Inflammatory macrophage treated with lipopolysaccharide for 4 hours (primary cell): ENCODE measurements around the gene FOXK1.
"Not testable (repeated sequence)": the region's sequence is repeated elsewhere in the genome, so short reads cannot be mapped to it uniquely, and the experiment has no call there.

Source experiments
- DNase-seq: peaks from one replicate; pipeline ENCODE4 v3.0.0-alpha.2; 2020

FOXK1 gene

DNA sequence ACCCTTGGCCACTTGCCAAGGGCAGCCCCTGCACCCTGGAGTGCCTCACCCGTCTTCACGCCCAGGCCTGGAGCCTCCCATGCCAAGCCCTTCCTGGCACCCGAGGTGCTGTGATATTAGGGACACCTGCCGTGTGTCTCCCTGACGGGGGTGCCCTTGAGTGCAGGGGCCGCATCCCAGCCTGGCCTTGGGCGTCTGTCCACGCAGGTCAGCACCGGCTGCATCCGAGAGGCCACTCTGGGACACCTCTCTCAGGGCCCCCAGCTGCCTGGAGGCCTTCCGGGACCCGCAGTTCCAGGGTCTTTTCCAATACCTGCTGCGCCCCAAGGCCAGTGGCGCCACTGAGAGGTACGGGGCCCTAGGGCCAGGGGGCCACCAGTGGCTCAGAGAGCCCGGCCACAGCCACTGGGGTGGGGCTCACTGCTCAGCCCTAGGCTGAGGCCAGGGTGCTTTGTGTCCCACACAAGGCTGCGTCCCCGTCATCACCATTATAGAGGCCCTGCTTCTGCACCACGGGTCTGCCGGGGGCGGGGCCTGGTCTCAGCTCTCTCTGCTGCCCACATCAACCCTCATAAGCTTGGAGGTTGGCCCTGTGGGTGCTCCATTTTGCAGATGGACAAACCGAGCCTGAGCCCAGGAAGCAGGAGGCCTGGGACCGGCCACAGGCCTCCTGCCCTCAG is 106.0 kb downstream of the FOXK1 start:
- no peak for DNase-seq

DNA sequence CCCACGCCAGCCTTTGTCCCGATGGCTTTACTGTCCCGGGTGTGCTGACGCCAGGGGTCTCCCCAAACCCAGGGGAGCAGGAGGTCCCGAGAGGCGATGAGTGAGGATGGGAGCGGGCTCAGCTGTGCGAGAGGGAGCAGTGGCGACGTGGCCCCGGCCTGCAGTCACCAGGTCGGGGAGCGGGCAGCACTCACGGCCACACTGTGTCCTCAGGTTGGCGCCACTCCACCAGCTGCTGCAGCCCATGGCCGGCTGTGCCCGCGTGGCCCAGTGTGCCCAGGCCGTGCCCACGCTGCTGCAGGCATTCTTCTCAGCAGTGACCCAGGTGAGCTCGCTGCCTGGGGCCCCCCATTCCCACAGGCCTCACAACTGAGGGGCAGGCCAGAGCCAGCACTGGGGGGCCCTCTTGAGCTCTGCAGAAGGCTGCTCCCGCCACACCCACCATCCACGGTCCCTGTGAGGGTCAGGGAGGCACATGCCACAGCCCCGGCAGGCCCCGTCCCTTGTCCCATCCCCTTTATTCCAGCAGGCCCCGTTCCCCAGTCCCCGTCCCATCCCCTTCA is 106.6 kb downstream of the FOXK1 start:
- no peak for DNase-seq

GRCh38 chr7:4789194-4790077 is 107.3 kb downstream of the FOXK1 start:
- DNase-seq: no peak

DNA sequence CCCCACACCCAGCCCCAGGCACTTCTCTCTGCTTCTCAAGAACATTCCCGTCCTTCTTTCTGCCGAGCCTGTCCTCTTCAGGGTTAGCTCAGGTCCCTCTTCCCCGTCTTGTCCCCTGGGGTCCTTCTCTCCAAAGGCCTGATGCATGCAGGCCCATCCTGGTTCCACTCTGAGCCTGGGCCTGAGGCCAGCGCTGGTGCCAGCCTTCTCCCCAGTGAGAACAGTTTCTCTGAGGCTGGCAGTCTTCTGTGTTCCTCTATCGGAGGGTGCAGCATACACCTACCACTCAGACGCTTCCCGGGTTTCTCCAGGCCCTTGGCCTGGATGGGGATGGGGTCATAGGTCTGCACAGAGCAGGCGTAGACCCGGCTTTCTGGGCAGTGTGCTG is 108.0 kb downstream of the FOXK1 start:
- DNase-seq: no peak

DNA sequence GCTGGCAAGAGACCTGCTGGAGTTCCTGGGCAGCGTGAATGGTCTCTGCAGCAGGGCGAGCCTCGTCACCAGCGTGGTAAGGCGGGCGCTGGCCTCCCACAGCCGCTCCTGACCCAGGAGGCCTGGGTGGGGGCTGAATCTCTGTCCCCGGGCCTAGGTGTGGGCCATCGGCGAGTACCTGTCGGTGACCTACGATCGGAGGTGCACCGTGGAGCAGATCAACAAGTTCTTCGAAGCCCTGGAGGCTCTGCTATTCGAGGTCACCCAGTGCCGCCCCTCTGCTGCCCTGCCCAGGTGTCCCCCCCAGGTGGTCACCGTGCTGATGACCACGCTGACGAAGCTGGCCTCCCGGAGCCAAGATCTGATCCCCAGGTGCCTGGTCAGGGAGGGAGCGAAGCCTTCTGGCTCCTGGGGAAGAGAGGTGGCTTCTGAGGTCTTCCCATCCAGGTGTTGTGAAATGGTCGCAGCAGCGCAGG is 108.5 kb downstream of the FOXK1 start:
- DNase-seq: no peak

GRCh38 chr7:4791101-4791737 is 109.1 kb downstream of the FOXK1 start:
- no peak for DNase-seq

DNA sequence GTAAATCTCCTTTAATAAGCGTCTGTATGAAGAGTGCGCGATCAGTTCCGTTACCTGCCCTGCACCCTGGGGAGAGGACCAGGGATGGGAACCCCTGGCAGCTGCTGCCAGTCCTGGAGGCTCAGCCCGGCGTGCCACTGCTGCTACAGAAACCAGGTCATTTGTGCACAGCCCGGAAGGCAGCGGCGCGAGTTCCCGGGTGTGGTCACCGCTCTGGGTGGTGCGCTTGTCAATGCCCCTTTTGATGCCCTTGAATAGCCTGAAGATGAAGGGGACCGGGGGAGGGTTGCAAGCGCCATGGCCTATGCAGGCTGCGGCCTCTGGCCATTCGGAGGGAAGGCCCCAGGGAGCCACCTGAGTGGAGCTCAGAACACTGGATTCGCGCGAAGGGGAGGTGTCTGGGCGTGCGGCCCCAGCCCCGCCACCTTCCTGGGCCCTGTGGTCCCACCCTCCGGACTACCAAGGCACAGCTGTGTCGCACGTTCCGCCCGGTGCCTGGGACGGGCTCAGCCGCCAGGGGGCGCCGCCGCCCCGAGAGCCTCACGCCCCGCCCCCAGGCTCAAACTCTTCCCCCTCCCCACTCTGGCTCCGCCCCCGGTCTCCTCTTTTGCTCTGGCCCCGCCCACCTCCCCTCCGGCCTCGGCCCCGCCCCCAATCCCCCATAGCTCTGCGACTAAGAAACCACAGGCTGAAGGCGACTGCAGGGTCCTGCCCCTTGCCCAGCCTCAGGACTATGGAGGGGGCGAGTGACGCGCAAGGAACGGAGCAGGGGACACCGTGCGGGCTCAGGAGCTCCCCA is 109.8 kb downstream of the FOXK1 start:
- peak; percentile 62 for DNase-seq

DNA sequence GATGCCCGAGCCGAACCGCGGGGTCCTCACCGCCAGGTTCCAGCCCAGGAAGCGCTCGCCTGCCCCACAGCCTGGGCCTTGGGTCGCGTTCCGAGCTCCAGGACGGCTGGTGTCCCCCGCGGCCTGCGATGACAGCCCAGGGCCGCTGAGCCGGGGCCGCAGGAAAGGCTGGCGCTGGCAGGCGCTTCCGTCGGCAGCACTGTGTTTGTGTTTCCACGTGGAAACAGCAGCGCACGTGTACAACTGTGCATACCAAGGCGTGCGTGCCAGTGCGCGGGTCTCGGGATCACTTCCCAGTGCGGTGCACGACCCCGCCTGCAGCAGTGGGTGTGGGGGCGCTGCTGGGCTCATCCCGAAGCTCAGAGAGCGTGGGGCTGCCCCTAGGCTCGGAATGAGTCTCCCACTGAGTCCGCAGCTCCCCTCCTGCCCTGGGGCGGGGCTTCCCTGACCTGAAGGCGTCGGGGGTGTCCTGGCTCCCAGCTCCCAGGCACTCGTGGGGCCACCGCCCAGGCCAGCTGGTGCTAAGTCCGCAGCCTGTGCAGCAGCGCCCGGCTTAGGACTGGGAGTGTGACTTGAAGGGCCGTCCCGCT is 110.5 kb downstream of the FOXK1 start:
- no peak for DNase-seq

DNA sequence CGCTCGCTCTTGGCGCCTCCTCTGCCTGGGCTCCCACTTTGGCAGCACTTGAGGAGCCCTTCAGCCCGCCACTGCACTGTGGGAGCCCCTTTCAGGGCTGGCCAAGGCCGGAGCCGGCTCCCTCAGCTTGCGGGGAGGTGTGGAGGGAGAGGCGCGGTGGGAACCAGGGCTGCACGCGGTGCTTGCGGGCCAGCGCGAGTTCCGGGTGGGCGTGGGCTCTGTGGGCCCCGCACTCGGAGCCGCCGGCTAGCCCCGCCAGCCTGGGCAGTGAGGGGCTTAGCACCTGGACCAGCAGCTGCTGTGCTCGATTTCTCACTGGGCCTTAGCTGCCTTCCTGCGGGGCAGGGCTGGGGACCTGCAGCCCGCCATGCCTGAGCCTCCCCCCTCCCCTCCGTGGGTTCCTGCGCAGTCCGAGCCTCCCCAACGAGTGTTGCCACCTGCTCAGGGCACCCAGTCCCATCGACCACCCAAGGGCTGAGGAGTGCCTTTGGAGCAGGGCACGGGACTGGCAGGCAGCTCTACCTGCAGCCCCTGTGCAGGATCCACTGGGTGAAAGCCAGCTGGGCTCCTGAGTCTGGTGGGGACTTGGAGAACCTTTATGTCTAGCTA is 111.4 kb downstream of the FOXK1 start:
- not testable (repeated sequence) for DNase-seq

DNA sequence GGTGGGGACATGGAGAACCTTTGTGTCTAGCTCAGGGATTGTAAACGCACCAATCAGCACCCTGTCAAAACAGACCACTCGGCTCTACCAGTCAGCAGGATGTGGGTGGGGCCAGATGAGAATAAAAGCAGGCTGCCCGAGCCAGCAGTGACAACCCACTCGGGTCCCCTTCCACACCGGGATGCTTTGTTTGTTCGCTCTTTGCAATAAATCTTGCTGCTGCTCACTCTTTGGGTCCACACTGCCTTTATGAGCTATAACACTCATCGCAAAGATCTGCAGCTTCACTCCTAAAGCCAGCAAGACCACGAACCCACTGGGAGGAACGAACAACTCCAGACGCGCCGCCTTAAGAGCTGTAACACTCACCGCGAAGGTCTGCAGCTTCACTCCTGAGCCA is 112.1 kb downstream of the FOXK1 start:
- not testable (repeated sequence) for DNase-seq

DNA sequence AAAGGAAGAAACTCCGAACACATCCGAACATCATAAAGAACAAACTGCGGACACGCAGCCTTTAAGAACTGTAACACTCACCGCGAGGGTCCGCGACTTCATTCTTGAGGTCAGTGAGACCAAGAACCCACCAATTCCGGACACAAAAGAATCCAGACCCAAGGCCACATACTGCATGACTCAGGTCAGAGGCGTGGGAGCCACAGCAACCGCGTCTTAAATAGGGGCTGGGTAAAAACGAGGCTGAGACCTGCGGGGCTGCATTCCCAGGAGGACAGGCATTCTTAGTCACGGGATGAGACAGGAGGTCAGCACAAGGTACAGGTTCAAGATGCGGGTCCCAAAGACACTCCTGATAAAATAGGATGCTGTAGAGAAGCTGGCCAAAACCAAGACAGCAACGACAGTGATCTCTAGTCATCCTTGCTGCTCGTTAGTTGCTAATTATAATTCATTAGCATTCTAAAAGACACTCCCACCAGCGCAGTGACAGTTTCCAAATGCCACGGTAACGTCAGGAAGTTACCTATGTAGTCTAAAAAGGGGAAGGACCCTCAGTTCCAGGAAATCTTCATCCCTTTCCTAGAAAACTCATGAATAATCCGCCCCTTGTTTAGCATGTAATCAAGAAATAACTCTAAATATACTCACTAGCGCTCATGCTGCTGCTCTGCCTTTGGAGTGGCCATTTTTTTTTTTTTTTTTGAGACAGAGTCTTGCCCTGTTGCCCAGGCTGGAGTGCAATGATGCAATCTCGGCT is 112.7 kb downstream of the FOXK1 start:
- DNase-seq: no peak

GRCh38 chr7:4796453-4796852 is 114.4 kb downstream of the FOXK1 start:
- no peak for DNase-seq

DNA sequence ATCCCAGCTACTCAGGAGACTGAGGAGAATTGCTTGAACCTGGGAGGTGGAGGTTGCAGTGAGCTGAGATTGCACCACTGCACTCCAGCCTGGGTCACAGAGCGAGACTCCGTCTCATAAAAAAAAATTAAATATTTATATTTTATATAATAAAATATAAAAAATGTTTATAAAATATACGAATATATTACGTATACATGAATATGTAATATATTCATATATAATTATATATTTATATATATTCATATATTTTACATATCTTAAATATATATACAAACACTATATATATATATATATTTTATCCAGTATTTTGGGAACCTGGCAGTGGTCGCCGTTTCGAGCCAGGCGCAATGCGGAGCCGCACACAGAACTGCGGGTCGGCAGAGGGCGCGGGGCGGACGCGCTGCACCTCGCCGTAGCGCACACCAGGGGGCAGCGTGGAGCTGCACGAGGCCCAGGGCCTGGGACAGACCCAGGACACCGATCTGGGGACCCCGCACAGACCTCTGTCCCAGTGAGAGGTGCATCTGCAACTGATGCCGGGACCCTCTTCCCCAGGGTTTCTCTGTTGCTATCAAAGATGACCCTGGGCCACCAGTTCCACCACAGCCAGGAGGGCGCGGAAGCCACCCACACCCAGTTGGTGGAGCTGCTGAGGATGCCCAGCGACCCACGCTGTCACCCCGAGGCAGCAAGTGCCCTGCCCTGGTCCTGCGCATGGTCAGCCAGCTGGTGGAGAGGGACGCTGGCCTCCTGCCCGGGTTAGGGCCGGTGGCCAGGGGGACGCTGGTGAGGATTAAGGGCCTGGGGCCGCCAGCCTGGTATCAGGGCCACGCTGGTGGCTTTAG is 116.0 kb downstream of the FOXK1 start:
- peak; percentile 43 for DNase-seq

DNA sequence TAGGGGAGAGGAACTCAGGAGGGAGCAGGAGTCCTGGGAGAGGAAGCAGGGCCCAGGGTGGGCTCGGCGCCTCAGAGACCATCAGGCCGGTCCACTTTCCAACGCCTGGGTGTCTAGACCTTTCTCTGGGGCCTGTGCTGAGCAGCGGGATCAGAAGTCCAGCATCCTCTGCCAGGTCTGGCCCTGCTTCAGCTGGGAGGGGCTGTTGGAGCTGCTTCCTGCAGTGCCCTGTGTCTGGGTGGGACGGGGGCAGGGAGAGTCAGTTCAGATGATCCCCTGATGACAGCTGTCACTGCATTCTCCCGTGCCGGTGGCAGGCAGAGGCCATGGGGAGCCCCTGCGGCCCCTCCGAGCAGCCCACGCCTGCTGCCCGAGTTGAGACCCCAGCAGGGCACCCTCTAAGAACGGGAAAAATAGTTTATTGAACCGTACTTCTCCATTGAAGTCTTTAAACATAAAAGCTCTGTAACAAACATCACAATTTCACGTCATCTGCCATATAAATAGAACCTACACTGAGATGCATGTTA is 116.7 kb downstream of the FOXK1 start:
- no peak for DNase-seq

DNA sequence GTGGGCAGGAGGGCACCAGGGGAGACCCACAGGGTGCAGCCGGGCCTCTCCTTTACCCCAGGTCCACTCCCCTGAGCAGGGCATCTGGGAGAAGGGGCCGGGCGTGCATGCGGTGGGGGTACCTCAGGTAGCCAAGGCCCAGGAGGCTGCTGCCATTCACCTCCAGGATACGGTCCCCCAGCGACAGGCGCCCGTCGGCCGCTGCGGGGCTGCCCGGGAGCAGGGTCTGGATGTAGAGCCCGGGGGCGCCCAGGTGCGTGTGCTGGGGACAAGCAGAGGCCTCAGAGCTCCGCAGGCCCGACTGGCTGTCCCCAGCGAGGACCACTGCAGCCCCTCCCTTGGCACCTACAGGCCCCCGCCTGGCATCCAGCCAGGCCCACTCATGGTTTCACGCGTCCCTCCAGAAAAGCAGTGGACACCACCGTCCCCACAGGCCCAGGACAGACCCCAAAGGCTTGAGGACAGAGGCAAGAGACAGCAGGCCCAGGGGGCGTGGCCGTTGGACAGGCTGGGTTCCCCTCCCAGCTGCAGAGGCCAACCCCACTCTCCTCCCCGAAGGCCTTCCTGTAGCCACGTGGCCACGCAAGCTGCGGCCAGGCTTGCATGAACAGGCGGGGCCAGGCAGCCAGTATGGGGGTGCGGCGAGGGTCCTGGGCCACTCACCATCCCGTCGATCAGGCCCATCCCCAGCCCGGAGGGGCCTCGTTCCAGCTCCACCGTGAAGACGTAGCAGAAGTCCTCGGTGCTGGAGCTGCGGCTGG is 117.6 kb downstream of the FOXK1 start:
- no peak for DNase-seq

- DNase-seq: no peak
Measured at GRCh38 chr7:4800487-4800886, 118.4 kb downstream of the FOXK1 start.

DNA sequence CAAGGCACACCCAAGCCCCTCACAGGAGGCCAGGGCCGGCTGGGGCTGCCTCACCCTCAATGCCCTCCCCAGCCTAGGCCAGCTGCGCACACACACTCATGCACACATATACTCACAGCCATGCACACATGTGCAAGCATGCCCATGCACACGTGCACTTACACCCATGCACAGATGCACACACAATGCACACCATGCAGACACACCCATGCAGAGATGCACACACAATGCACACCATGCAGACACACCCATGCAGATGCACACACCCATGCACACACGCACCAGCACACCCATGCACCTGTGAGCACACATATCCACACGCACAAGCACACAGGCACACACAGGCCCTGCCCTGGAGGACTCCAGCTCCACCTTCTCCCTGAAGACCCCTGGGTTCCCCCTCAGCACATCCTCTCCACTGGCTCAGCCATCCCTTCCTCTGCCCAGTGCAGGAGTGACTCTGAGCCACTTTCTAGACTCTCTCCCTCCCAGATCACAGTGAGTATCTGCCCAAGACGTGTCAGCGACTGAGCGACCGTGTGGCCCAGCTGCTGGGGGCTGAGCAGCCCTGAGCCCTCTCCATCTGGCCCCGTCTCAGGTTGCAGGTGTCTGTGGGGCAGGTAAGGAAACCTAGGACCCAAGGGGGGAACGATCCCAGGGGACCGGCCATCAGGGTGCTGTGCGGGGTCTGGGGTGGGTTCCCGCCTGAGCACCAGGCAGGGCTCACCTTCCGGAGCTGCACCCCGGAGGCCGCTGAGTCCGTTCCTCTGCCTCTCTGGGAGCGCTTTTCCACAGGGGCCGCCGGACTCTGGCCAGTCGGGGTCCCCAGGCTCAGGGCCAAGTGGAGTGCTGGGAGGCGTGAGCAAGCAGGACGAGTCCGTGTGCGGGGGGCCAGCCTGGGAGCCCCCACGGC is 119.1 kb downstream of the FOXK1 start:
- DNase-seq: no peak

GRCh38 chr7:4801839-4802231 is 119.7 kb downstream of the FOXK1 start:
- DNase-seq: no peak
